Nephron (organoid): ENCODE results near the gene ECHDC3.

ENCODE experiments used
- H3K27ac Mint-ChIP-seq, 3 experiments: 2 replicates each; pipeline ENCODE4 v1.8.0; 2020; ENCODE audit warnings: mixed read lengths in 3 of 3, mild to moderate bottlenecking in 2 of 3, moderate library complexity in 1 of 3
- H3K27me3 Mint-ChIP-seq: 2 replicates; pipeline ENCODE4 v1.8.0; 2021; ENCODE audit warnings: low read depth, mild to moderate bottlenecking, moderate library complexity, mixed read lengths
- H3K36me3 Mint-ChIP-seq: 2 replicates; pipeline ENCODE4 v1.8.0; 2020; ENCODE audit warnings: low read depth, mixed read lengths
- H3K4me1 Mint-ChIP-seq: 2 replicates; pipeline ENCODE4 v1.8.0; 2020; ENCODE audit warnings: mixed read lengths
- H3K4me3 Mint-ChIP-seq, 3 experiments: 2 replicates each; pipeline ENCODE4 v1.8.0; 2020; ENCODE audit warnings: mild to moderate bottlenecking in 3 of 3, mixed read lengths in 3 of 3, moderate library complexity in 2 of 3
- H3K9me3 Mint-ChIP-seq: 2 replicates; pipeline ENCODE4 v1.8.0; 2020; ENCODE audit warnings: mixed read lengths
- CTCF ChIP-seq, 3 experiments: fragments of 200-600 bp; sonication (generic); IDR thresholded peaks; one replicate each; pipeline ENCODE4 v1.5.0; 2021; ENCODE audit warnings: antibody characterized with exemption in 3 of 3; ENCODE audit not compliant: unreplicated experiment in 3 of 3

Gene ECHDC3

GRCh38 chr10:11757454-11757820 lies 15.3 kb downstream of the ECHDC3 start:
- Mint-ChIP-seq H3K9me3 (no peaks in the 10 kb centered on the region), H3K27ac (peak overlapping the region; percentile 90 to 97 (median 96)), H3K27me3 (peaks cover 6% of the 10 kb centered on the region), H3K4me3 (no peak overlapping the region), H3K36me3 (no peaks in the 10 kb centered on the region), H3K4me1 (peaks cover 35% of the 10 kb centered on the region)
- no peak for TF ChIP-seq CTCF (IDR thresholded peaks at IDR 0.05; ENCODE audit: unreplicated experiment in 3 of 3)

GRCh38 chr10:11757821-11758463 lies 15.8 kb downstream of the ECHDC3 start:
- Mint-ChIP-seq H3K27me3 (peaks cover 6% of the 10 kb centered on the region), H3K27ac (peak overlapping the region; percentile 90 to 97 (median 96)), H3K9me3 (no peaks in the 10 kb centered on the region), H3K4me1 (peaks cover 35% of the 10 kb centered on the region), H3K4me3 (peak overlapping the region in 2 of 3 experiments; percentile 7 to 25), H3K36me3 (no peaks in the 10 kb centered on the region)
- TF ChIP-seq CTCF (IDR thresholded peaks at IDR 0.05; ENCODE audit: unreplicated experiment in 3 of 3): peak; percentile 93 to 97 (median 93)

GRCh38 chr10:11758527-11759236 lies 16.5 kb downstream of the ECHDC3 start:
- Mint-ChIP-seq H3K4me1 (peaks cover 35% of the 10 kb centered on the region), H3K27ac (peak overlapping the region; percentile 90 to 97 (median 96)), H3K36me3 (no peaks in the 10 kb centered on the region), H3K9me3 (no peaks in the 10 kb centered on the region), H3K27me3 (peaks cover 6% of the 10 kb centered on the region), H3K4me3 (peak overlapping the region in 1 of 3 experiments; percentile 7)
- TF ChIP-seq CTCF (IDR thresholded peaks at IDR 0.05; ENCODE audit: unreplicated experiment in 3 of 3): no peak

GRCh38 chr10:11759347-11759746 lies 17.2 kb downstream of the ECHDC3 start:
- Mint-ChIP-seq H3K36me3 (no peaks in the 10 kb centered on the region), H3K27ac (no peak overlapping the region), H3K4me1 (peaks cover 32% of the 10 kb centered on the region), H3K4me3 (no peak overlapping the region), H3K9me3 (no peaks in the 10 kb centered on the region), H3K27me3 (peaks cover 6% of the 10 kb centered on the region)
- TF ChIP-seq CTCF (IDR thresholded peaks at IDR 0.05; ENCODE audit: unreplicated experiment in 3 of 3): no peak

GRCh38 chr10:11760151-11760550 lies 18.0 kb downstream of the ECHDC3 start:
- Mint-ChIP-seq H3K36me3 (no peaks in the 10 kb centered on the region), H3K4me3 (no peak overlapping the region), H3K27me3 (no peaks in the 10 kb centered on the region), H3K9me3 (no peaks in the 10 kb centered on the region), H3K27ac (no peak overlapping the region), H3K4me1 (peaks cover 30% of the 10 kb centered on the region)
- no peak for TF ChIP-seq CTCF (IDR thresholded peaks at IDR 0.05; ENCODE audit: unreplicated experiment in 3 of 3)
